OCI-LY7 (cell line): Measurements from ENCODE around the gene FOXE3.

ENCODE experiments used
- EZH2phosphoT487 ChIP-seq: fragments of 200-600 bp; sonication (generic); IDR thresholded peaks from 2 replicates; pipeline ENCODE4 v1.6.1; 2018; ENCODE audit warnings: low read depth, borderline replicate concordance, mild to moderate bottlenecking, mixed run types, antibody characterized with exemption, low read length, moderate library complexity, mixed read lengths
- TF ChIP-seq, protein P1 (sequence below): fragments of 200-600 bp; sonication (generic); conservative IDR thresholded peaks from 2 replicates; pipeline ENCODE4 v1.5.1; 2014; ENCODE audit warnings: mild to moderate bottlenecking, antibody characterized with exemption, low read length, moderate library complexity, mixed read lengths

DNA sequence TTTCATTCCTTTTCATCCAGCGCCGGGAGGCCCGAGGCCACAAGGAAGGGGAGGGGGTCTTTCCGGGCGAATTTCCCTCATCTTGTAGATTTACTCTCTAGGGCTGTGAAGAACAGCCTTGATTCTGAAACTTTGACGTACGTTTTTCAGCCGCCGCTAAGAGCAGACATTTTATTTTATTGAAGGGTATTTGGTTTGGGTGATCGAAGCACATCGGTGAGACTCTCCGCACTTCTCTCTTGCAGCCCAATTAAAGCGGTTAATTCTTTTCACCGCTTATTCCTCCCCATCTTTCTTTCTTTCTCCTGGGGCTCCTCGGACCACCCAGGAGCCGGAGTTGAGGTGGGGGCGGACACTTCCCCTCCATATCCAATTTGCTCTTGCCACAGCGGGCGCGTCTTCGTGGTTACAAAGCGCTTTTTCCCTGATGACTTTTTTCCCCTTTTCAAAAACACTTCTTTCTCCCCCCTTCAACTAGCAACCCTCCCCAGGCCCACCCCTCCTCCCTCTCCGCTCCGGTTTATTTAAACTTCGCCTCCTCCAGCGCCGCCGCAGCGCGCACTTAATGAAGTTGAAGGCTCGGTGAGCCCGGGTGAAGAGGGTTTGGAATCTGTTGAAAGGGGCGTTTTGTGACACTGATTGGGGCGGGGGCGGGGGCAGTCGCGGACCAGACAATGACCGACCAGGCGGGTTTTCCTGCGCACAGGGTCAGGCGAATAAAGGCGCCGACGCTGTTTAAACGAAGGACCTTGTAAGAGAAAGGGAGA is 27.6 kb downstream of the FOXE3 start:
- TF ChIP-seq, protein P1, sequence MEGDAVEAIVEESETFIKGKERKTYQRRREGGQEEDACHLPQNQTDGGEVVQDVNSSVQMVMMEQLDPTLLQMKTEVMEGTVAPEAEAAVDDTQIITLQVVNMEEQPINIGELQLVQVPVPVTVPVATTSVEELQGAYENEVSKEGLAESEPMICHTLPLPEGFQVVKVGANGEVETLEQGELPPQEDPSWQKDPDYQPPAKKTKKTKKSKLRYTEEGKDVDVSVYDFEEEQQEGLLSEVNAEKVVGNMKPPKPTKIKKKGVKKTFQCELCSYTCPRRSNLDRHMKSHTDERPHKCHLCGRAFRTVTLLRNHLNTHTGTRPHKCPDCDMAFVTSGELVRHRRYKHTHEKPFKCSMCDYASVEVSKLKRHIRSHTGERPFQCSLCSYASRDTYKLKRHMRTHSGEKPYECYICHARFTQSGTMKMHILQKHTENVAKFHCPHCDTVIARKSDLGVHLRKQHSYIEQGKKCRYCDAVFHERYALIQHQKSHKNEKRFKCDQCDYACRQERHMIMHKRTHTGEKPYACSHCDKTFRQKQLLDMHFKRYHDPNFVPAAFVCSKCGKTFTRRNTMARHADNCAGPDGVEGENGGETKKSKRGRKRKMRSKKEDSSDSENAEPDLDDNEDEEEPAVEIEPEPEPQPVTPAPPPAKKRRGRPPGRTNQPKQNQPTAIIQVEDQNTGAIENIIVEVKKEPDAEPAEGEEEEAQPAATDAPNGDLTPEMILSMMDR: no peak
- TF ChIP-seq EZH2phosphoT487: no peak
